NCI-H526 (cell line): ENCODE measurements around the gene BTN2A1.
"Not testable (repeated sequence)": the region's sequence is repeated elsewhere in the genome, so short reads cannot be mapped to it uniquely, and the experiment has no call there.

Source experiments
- DNase-seq, 2 experiments: peaks; one replicate each; lab custom pipeline; 2025; lab: John Stamatoyannopoulos, UW

Gene BTN2A1

DNA sequence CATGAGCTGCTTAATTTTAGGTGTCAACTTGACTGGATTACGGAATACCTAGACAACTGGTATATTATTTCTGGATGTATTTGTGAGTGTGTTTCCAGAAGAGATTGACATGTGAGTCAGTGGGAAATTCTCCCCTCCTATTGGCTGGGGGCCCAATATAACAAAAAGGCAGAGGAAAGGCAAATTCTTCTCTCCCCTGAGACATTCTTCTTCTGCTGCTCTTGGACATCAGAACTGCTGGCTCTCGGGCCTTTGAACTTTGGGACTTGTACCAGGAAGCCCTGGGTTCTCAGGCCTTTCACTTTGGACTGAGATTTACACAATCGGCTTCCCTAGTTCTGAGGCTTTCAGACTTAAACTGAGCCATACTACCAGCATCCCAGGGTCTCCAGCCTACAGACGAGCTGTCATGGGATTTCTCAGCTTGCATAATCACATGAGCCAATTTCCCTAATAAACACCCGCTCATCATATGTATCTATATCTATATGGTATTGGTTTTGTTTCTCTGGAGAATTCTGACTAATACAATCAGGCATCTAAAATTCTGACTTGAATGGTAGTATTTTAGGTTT, 25.0 kb upstream of the BTN2A1 start:
- no peak for DNase-seq

DNA sequence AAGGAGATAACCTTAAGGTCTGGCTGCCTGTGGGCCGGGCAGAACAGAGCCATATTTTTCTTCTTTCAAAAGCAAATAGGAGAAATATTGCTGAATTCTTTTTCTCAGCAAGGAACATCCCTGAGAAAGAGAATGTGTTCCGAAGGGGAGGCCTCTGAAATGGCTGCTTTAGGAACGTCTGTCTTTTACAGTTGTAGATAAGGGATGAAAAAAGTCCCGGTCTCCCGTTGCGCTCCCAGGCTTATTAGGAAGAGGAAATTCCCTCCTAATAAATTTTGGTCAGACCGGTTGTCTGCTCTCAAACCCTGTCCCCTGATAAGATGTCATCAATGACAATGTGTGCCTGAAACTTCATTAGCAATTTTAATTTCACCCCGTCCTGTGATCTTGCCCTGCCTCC, 24.1 kb upstream of the BTN2A1 start:
- DNase-seq: not testable (repeated sequence)

DNA sequence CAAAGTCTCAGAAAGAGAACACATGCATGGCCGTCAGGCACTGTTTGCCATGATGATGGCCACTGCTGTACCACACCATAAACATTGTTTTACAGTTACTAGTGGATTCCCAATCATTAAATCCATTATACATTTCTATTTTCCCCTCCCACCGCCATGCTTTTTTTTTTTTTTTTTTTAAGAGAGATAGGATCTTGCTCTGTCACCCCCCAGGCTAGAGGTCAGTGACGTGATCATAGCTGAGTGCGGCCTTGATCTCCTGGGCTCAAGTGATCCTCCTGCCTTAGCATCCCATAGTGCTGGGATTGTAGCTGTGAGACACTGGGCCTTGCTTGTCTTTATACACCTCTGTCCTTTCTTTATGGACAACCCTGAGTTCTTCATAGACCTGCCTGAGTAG, 21.7 kb upstream of the BTN2A1 start:
- no peak for DNase-seq

DNA sequence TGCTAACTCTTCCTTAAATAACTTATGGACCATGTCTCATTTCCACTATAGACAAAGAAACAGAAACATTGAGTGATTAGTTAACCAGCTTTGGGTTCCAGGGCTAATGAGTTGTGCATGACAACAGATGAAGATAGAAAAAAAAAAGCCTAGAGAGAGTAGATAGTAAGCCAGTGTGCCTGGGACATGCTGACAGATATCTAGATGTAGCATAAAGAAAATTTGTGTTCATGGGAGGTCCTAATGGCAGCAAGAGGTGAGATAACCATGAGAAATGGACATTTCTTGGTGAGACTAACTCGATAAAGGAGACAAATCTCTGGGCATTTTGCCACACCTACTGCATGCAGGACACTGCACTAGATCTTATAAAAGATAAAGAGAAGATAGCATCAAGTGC, 20.2 kb upstream of the BTN2A1 start:
- DNase-seq: no peak

DNA sequence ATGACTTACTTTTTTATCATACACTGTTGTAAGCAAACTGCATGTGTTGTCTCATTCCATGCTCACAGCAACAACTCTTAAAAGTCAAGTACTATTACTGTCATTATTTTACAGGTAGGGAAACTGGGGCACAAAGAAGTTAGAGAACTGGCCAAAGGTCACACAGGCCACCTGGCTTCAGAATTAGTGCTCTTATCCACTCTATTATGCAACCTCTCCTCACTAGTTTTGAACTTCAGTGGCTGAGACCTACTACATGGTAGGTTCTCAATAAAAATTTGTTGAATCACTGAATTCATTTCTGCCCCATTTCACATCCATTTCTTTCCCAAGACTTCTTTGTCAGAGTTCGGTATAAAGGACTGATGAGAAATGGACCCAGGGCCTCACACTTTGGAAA, 19.8 kb upstream of the BTN2A1 start:
- no peak for DNase-seq

DNA sequence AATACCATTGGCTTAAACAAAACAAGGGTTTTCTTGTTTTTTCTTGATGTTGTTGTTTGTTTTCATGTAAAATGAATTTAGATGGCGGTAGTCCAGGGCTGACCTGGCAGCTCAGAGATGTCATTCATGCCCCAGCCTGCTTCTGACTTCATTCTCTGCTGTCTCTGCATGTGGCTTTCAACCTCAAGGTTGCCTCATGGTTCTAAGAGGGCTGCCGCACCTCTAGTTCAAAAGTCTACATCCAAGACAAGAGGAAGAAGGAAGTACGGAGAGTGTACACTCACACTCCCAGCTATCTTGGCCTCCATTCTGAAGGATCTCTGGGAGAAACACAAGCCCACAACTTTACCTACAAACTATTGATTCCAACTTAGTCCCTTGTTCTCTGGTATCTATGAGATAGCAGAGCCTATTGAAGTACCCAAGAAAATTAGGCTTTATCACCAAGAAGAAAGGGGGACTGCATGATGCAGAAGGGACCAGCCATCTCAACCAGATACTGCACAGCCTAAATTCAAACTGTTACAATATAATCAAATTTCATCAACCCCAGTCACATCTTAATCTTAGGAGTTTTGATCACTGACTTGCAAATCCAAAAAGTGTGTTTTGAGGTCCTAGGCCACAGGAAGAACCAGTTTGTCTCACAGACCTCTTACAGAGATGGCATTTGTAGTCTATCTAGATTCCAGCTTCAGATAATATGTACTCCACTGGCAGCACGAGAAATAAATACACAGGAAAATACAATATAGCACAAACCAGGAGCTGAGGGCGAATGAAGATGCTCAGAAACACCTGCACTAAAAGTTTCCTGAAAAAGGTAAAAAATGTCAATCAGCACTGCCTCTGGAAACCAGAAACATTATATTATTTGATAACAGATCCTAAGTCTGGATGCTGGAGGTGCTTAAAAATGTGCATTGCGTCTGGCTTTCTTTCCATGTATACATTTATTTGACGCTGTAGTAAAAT, 18.3 kb upstream of the BTN2A1 start:
- no peak for DNase-seq

DNA sequence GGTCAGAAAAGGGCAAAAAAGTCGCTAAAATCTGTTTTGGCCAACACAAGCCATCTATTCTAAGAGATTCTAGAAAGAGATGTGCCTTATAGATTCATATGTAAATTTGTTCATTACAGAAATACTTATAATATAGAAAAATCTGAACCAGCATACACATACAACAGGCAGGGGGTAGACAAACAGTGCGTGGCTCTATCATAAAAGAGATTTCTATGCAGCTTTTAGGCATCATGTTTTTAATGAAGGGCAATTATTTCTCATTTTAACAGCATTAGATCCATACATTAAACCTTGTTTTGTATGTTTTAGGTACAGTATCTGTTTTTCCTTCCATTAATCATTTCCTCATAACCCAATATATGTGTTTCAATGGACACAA, 16.8 kb upstream of the BTN2A1 start:
- DNase-seq: no peak

DNA sequence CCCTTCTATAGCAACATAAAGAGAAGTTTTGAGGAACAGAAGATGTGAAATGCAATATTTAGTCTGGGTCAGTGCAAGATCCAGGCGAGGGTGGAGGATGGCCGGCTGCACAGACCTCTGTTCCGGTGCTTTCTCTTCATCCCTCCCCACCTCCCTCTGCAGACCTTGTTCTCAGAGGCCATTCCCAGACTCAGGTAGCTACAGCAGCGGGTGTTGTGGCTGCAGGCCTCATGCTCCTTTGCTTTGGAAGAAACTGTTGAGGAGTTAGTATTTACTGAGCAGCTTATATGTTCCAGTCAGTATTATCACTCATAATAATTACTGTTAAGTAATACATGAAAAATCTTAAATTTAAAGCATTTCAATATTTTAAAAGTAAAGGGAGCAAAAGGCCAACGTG, 15.8 kb upstream of the BTN2A1 start:
- no peak for DNase-seq

DNA sequence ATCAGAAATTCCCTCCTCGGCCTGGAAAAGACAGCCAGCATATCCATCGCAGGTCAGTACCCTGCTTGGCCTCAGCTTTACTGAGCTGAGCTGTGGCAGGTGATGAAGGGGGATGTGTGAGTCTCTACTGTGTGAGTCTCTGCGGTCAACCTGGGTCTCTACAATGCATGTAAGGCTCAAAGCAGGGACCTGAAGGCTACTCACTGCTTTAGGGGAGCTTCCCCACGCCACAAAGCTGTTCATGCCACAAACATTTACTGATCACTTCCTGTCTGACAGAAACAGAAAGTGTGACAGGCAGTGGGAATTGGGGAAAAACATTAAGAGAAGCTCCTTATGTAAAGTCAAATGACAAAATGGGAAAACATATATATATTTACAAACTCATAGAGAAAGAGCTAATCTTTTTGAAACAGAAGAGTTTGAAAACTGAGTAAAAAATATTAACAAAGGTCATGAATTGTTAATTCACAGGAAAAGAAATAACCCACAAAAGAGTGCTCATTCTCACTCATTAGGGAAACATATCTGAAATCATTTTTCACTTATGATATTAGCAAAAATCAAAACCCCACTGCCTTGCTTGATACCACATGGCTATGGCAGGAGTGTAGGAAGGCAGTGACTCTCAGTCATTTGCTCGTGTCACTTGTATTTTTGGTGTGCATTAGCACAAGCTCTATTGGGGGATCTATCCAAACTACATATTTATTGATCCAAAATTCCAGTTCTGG, 11.7 kb upstream of the BTN2A1 start:
- no peak for DNase-seq

DNA sequence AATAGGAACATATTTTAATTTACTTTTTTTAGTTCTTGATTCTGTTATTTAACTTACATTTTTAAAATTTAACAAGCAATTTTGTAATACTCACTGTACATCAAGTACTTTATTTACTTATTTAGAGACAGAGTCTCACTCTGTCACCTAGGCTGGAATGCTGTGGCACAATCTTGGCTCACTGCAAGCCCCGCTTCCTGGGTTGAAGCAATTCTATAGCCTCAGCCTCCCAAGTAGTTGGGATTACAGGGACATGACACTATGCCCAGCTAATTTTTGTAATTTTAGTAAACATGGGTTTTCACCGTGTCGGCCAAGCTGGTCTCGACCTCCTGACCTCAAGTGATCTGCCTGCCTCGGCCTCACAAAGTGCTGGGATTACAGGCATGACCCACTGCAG, 10.5 kb upstream of the BTN2A1 start:
- no peak for DNase-seq

DNA sequence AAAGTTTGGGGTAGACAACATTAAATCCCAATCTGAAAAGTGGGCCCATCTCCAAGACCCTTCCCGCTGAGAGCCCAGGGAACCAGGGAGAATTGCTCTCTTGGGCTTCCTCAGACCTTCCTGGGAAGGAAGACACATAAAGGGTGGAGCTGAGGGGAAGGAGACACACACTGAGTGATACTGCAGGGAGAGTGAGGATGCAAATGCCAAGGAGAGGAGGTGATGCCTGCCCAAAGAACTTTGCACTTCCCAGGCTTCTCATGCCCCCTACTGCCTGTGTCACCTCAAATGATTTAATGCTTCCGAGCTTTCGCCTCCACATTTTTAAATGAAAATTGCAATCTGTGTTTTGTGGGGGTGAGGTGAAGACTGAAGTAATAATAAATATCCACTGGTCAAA, 7.5 kb upstream of the BTN2A1 start:
- DNase-seq: no peak

DNA sequence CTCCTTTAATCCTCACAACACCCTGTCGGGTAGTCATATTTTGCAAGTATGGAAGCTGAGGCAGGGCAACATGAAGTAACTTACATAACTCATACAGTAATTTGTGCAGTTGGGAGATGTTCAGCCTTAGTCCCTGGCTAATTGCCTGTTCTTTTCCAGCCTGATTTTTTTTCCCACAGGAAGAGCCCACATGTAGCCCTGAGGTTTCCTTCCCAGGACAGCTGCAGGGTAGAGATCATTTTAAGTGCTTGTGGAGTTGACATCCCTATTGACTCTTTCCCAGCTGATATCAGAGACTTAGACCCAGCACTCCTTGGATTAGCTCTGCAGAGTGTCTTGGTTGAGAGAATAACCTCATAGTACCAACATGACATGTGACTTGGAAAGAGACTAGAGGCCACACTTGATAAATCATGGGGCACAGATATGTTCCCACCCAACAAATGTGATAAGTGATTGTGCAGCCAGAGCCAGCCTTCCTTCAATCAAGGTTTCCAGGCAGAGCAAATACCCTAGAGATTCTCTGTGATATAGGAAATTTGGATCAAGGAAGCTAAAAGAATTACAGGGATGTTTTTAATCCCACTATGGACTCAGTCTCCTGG, 5.0 kb upstream of the BTN2A1 start:
- DNase-seq: no peak

DNA sequence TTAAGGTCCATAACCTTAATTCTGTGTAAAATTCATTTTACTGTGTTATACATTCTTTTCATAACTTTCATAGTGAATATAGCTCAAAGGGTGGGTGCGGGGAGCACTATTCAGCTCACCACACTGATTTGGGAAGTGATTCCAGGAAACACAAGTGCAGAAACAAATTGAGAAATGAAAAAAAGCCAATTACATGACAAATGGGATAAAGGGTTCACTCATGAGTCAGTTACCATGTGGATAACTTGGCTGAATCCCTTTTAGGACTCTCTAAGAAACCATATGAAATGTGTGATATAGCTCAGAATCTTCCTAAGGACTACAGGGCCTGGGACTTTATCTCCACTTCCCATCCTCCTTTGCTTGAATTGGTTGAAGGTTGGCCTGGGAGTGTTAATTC, 3.1 kb upstream of the BTN2A1 start:
- no peak for DNase-seq

DNA sequence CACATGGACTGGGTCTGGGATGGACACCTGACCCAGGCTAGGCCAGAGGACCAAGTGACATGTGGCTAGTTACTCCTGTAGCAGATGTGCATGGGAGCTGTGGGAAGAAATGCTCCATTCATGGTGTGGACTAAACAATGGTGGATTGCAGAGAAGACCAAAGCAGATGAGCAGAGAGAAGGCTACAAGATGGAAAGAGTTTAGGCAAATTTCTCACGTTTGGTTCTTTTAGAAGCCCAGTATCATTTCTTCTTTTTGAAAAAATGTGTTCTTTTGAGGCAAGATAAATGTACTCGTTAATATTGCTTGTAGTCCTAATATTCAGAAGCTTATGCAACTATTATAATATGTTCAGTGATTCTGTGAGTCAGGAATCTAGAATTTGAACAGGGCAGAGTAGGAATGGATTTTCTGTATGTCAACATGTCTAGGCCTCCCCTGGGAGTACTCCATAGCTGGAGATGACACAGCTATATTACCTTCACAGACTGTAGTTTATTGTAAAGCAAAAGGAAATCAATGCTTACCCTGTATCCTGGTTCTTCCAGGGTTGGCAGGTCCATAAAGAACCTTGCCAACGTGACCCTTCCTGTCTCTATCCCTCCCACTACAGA, 2.3 kb upstream of the BTN2A1 start:
- no peak for DNase-seq

DNA sequence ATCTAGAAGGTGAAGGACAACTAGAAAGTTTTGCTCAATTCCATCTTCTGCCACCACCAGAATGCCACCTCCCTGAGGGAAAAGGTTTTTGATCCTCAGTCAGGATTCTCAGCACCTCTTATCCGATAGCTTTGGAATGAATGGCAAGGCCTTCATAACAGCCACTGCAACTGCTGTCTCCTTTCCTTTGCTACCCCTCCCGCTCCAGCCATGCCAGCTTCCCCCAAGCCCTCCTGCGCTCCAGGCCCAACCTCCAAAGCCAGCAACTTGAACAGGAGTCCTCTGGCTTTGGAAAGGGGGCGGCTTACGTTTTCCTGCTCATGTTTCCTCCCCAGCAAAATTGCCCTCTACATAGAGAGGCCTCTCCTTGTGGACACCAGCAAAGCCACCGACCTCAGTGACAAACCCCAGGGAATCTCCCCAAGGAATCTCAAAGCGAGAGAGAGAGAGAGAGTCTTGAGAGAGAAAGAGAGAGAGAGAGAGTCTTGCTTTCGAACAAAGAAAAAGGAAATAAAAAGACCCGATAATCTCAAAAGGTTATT, 420 bp upstream of the BTN2A1 start:
- DNase-seq: no peak

DNA sequence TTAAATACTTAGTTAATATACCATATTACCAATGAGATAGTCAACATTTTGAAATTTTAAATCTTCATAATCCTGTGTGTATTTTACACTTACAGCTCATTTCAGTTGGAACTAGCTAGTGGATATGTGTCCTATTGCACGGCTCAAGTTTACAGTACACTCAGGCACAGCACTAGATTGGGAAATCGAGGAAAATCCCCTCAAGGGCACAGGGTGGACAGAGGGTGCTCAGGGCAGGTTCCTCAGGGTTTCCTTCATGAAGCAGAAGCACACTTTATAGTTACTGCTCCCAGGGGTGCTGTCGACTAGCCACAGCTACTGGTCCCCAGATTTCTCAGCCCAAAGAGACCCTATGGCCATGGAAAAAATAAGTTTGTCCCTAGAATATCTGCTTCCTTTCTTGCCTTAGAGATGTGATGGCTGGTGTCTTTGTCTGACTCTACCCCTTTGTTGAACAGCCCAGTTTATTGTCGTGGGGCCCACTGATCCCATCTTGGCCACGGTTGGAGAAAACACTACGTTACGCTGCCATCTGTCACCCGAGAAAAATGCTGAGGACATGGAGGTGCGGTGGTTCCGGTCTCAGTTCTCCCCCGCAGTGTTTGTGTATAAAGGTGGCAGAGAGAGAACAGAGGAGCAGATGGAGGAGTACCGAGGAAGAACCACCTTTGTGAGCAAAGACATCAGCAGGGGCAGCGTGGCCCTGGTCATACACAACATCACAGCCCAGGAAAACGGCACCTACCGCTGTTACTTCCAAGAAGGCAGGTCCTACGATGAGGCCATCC, 1.5 kb downstream of the BTN2A1 start:
- DNase-seq: no peak

DNA sequence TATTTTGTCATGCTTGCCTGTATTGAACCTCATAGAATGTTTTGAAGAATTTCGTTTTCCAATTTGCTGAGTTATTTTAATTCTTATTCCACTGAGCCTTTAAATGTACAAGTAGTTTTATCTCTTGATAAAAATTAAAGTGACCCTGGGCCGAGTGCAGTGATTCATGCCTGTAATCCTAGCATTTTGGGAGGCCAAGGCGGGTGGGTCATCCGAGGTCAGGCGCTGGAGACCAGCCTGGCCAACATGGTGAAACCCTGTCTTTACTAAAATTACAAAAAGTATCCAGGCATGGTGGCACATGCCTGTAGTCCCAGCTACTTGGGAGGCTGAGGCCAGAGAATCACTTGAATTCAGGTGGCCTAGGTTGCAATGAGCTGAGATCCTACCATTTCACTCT, 3.6 kb downstream of the BTN2A1 start:
- not testable (repeated sequence) for DNase-seq

DNA sequence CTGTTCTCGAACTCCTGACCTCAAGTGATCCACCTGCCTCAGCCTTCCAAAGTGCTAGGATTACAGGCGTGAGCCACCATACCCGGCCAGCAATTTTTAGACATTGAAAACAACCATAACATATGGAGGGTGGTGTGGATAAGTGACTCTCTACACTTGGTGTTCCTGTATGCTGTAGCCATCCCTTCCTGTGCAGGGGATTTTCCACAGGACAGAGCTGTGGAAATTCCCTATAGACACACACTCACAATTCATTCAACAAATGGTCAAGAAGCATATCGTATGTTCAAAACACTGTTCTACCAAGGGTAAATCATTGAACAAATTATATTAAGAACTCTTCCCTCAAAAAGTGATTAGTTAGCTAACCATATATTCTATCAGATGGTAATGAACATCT, 6.3 kb downstream of the BTN2A1 start:
- DNase-seq: no peak

DNA sequence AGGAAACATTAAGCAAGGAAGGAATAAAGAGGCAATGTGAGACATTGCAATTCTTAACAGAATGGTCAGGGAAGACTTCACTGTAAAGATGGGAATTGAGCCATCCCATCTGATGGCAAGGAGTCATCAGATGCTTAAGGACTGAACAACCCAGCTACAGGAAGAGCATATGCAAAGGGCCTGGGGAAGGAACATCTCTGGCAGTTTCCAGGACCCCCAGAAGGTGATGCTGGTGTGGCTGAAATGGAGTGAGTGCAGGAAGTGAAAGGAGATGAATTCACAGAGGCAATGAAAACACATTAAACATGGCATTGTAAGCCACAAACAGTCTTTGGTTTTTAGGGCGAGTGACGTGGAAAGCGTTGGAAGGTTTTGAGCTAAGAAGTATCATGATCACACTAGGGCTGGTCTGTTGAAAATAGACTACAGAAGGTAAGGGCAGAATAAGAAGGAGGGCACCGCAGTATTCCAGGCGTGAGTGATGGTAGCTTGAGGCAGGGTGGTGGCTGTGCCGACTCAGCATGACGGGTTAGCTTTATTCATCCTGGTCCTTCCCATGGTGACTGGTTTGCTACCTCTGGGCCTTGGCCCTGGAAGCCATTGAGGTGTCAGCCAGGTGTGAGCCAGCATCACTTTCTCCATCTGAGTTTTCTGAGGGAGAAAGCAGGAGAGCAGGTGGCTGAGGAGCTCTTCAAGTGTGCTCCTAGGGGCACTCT, 6.8 kb downstream of the BTN2A1 start:
- no peak for DNase-seq

DNA sequence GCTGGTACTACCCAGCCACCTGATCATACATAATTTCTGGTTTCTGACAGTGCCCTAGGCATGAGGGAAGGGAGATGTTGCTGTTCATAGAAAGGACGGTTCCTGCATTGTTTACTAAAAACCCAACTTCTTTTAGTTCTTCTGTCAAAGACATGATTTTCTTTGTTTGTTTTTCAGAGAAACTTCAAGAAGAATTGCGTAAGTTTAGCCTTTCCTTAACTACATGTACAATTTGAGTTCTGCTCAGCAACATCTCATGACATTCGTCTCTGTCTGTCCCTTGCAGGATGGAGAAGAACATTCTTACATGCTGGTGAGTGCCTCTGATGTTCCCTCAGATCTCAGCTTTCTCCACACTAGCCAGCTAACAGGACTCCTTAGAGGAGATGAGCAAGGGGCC, 8.0 kb downstream of the BTN2A1 start:
- no peak for DNase-seq
